ENCODE results near the gene GZMB.

GRCh38 chr14:24633353-24633752 lies 637 bp downstream of the GZMB start:
- TF ChIP-seq CTCF (IDR thresholded peaks at IDR 0.05; ENCODE audit: poor library complexity, severe bottlenecking): no peak
- TF ChIP-seq EZH2 (IDR thresholded peaks at IDR 0.05; ENCODE audit: borderline replicate concordance, insufficient read depth, low read length, poor library complexity, severe bottlenecking): no peak
- TF ChIP-seq EP300 (conservative IDR thresholded peaks at IDR 0.05; ENCODE audit: poor library complexity, severe bottlenecking): no peak
- TF ChIP-seq SMC3 (conservative IDR thresholded peaks at IDR 0.05; ENCODE audit: poor library complexity): no peak
- no peak for TF ChIP-seq POLR2AphosphoS5 (IDR thresholded peaks at IDR 0.05)
- no peak for TF ChIP-seq REST (IDR thresholded peaks at IDR 0.05; ENCODE audit: borderline replicate concordance)
- no peak for TF ChIP-seq TAF1 (IDR thresholded peaks at IDR 0.05; ENCODE audit: low read depth)

Data from neural cell (in vitro differentiated cells).